Esophagus squamous epithelium (tissue), 4 donors: ENCODE data around the gene RCOR2.

Experiments
- CTCF ChIP-seq, 6 experiments: fragments of 450-650 bp in 4 of 6; fragments of 200-600 bp in 2 of 6; sonication (generic) in 2 of 6; IDR thresholded peaks; one replicate each; pipeline ENCODE4 v1.5.1; 2016 to 2019; ENCODE audit warnings: antibody characterized with exemption in 6 of 6, mild to moderate bottlenecking in 4 of 6, moderate library complexity in 4 of 6
- POLR2A ChIP-seq, 4 donors: fragments of 450-650 bp; IDR thresholded peaks; one replicate each; pipeline ENCODE4 v1.6.1; 2017; ENCODE audit warnings: antibody characterized with exemption in 4 of 4, mild to moderate bottlenecking in 4 of 4, moderate library complexity in 3 of 4

GRCh38 chr11:63931045-63931444 lies 14.1 kb upstream of the RCOR2 start:
- TF ChIP-seq CTCF (IDR thresholded peaks at IDR 0.05) (no peak), POLR2A (IDR thresholded peaks at IDR 0.05) (no peak)
